A549 (cell line): ENCODE results near the gene SMYD1.
"Not testable (repeated sequence)": the region's sequence is repeated elsewhere in the genome, so short reads cannot be mapped to it uniquely, and the experiment has no call there.

Experiments used
- CTCF ChIP-seq: fragments of >200 bp; sonication (Bioruptor Twin); formaldehyde crosslinking; IDR thresholded peaks from 3 replicates; pipeline ENCODE4 v1.5.1; 2016
- E2F6 ChIP-seq: IDR thresholded peaks from 2 replicates; pipeline ENCODE4 v1.6.1; 2012; ENCODE audit warnings: low read depth, borderline replicate concordance
- EHMT2 ChIP-seq: fragments of 200-600 bp; sonication (generic); IDR thresholded peaks from 2 replicates; pipeline ENCODE4 v1.6.1; 2016; ENCODE audit warnings: antibody characterized with exemption, low read depth, mild to moderate bottlenecking, moderate library complexity
- ELK1 ChIP-seq: fragments of 150-350 bp; IDR thresholded peaks from 2 replicates; pipeline ENCODE4 v1.6.1; 2014; ENCODE audit warnings: low read depth, mild to moderate bottlenecking, low read length
- EP300 ChIP-seq, 2 experiments: fragments of >200 bp; sonication (Bioruptor Twin); formaldehyde crosslinking; IDR thresholded peaks; 2 replicates in 1 of 2; 3 replicates in 1 of 2; pipeline ENCODE4 v1.6.1; 2016 to 2017
- FOSL2 ChIP-seq, 2 experiments: fragments of 450-650 bp in 1 of 2; fragments of >200 bp in 1 of 2; sonication (Bioruptor Twin) in 1 of 2; formaldehyde crosslinking; IDR thresholded peaks; 2 replicates each; pipeline versions ENCODE4 v1.5.0 to v1.6.1; 2016 to 2020; ENCODE audit warnings: mild to moderate bottlenecking in 1 of 2, moderate library complexity in 1 of 2
- HDAC2 ChIP-seq: fragments of 200-600 bp; sonication (generic); IDR thresholded peaks from 2 replicates; pipeline ENCODE4 v1.6.1; 2016
- HOXA7 ChIP-seq: fragments of 250-450 bp; sonication (Bioruptor Pico); IDR thresholded peaks from 2 replicates; pipeline ENCODE4 v1.5.0; 2020; ENCODE audit warnings: mild to moderate bottlenecking, moderate library complexity
- KDM5A ChIP-seq: fragments of 200-600 bp; sonication (generic); IDR thresholded peaks from 2 replicates; pipeline ENCODE4 v1.6.1; 2016; ENCODE audit warnings: antibody characterized with exemption, mild to moderate bottlenecking
- MAX ChIP-seq: IDR thresholded peaks from 2 replicates; pipeline ENCODE4 v1.6.1; 2012
- MYC ChIP-seq: IDR thresholded peaks from 2 replicates; pipeline ENCODE4 v1.6.1; 2012; ENCODE audit warnings: mild to moderate bottlenecking, inconsistent platforms, low read length, improper control_type of control experiment, borderline replicate concordance
- NFE2L2 ChIP-seq: fragments of 150-350 bp; conservative IDR thresholded peaks from 2 replicates; pipeline ENCODE4 v1.6.1; 2014; ENCODE audit warnings: low read length
- PBX3 ChIP-seq: IDR thresholded peaks from 2 replicates; pipeline ENCODE4 v1.6.1; 2012
- POLR2A ChIP-seq: IDR thresholded peaks from 2 replicates; pipeline ENCODE4 v1.6.1; 2012; ENCODE audit warnings: mild to moderate bottlenecking, low read length

GRCh38 chr2:88018077-88018805 lies 49.4 kb upstream of the SMYD1 start:
- not testable (repeated sequence) for TF ChIP-seq PBX3; POLR2A; E2F6; EP300 (IDR thresholded peaks at IDR 0.05); CTCF; MAX; EHMT2; KDM5A; FOSL2 (IDR thresholded peaks at IDR 0.05); FOSL2 (CRISPR knock-in tag; IDR thresholded peaks at IDR 0.05); MYC; ELK1; HDAC2; HOXA7 (CRISPR knock-in tag); NFE2L2
